ENCODE results near the gene CDC42EP3.
A peak's percentile ranks its signal among the peaks of the same experiment; 100 is the strongest.

Gene CDC42EP3

DNA sequence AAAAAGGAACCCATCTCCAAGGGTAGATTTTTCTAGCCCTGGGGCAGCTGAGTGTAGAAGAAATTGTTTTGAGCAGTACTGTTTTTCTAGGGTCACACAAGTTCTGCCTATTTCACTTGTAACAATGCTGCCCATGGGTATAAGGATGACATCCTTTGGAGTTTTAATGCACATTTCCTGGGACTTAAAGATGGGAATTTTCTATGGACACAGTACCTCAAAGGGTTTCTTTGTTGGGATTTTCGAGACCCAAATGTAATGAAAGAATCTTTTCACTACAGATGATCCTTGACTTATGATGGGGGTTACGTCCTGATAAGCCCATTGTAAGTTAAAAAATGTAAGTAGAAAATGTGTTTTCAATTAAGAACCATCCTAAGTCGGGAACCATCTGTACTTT, 31.8 kb downstream of the CDC42EP3 start:
- no peaks in the 10 kb centered on the region for H3K27me3 Mint-ChIP-seq
- no peak for DNase-seq
- H3K4me1 Mint-ChIP-seq (ENCODE audit: low read depth): peaks cover 91% of the 10 kb centered on the region
- no peak overlapping the region for H3K4me3 Mint-ChIP-seq
- H3K36me3 Mint-ChIP-seq (ENCODE audit: low read depth): peaks cover 48% of the 10 kb centered on the region
- H3K27ac Mint-ChIP-seq: peak overlapping the region; percentile 59
- H3K9me3 Mint-ChIP-seq: peaks cover 17% of the 10 kb centered on the region

DNA sequence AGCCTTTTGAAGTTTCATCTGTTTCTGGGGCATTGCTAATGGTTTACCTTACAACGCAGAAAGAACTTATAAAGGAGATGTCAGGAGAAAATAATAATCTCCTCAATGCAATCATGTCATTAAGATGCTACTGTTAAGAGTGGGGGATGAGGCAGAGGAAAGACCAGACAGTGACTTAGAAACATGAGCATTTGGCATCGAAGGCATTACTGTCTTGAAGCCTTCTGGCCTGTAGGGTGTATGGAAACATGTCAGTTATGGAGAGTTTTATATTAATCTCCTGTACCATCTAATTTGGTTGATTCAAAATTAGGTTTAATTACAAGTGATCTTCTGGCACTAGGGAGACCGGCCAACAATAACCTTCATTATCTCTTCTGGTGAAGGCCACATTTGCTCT, 32.5 kb downstream of the CDC42EP3 start:
- H3K27me3 Mint-ChIP-seq: no peaks in the 10 kb centered on the region
- H3K9me3 Mint-ChIP-seq: peaks cover 17% of the 10 kb centered on the region
- H3K36me3 Mint-ChIP-seq (ENCODE audit: low read depth): peaks cover 41% of the 10 kb centered on the region
- peaks cover 91% of the 10 kb centered on the region for H3K4me1 Mint-ChIP-seq (ENCODE audit: low read depth)
- no peak for DNase-seq
- H3K4me3 Mint-ChIP-seq: no peak overlapping the region
- no peak overlapping the region for H3K27ac Mint-ChIP-seq

GRCh38 chr2:37637985-37638384, 33.5 kb downstream of the CDC42EP3 start:
- Mint-ChIP-seq H3K9me3 (peaks cover 10% of the 10 kb centered on the region), H3K4me1 (ENCODE audit: low read depth) (peaks cover 91% of the 10 kb centered on the region), H3K4me3 (no peak overlapping the region), H3K27ac (peak overlapping the region; percentile 22), H3K27me3 (no peaks in the 10 kb centered on the region), H3K36me3 (ENCODE audit: low read depth) (peaks cover 31% of the 10 kb centered on the region)
- DNase-seq: no peak

DNA sequence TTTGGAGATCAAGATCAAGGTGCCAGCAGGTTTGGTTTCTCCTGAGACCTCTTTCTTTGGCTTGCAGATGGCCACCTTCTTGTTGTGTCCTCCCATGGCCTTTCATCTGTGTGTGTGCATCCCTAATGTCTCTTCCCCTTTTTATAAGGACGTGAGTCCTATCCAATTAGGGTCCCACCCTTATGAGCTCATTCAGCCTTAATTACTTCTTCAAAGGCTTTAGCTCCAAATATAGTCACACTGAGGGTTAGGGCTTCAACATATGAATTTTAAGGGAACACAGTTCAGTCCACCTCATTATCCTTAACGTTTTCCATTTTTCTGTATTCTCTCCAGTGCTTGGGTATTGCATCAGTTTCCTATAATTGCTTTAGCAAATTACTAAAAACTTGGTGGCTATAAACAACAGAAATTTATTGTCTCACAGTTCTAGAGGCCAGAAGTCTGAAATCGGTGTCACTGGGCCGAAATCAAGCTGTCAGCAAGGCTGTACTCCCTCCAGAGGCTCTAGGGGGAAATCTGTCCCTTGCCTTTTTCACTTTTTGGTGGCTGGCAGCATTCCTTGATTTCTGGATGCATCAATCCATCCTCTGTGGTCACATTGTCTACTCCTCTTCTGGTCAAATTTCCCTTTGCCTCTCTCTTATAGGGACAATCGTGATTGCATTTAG, 34.1 kb downstream of the CDC42EP3 start:
- no peak overlapping the region for H3K4me3 Mint-ChIP-seq
- H3K4me1 Mint-ChIP-seq (ENCODE audit: low read depth): peaks cover 90% of the 10 kb centered on the region
- DNase-seq: no peak
- peak overlapping the region; percentile 99 for H3K27ac Mint-ChIP-seq
- peaks cover 26% of the 10 kb centered on the region for H3K36me3 Mint-ChIP-seq (ENCODE audit: low read depth)
- peaks cover 7% of the 10 kb centered on the region for H3K9me3 Mint-ChIP-seq
- no peaks in the 10 kb centered on the region for H3K27me3 Mint-ChIP-seq

- Mint-ChIP-seq H3K4me1 (ENCODE audit: low read depth) (peaks cover 85% of the 10 kb centered on the region), H3K4me3 (peak overlapping the region; percentile 31), H3K27me3 (no peaks in the 10 kb centered on the region), H3K27ac (peak overlapping the region; percentile 99), H3K36me3 (ENCODE audit: low read depth) (peaks cover 19% of the 10 kb centered on the region), H3K9me3 (peaks cover 2% of the 10 kb centered on the region)
- DNase-seq: no peak
These were observed 34.9 kb downstream of the CDC42EP3 start for GRCh38 chr2:37636381-37637066.

GRCh38 chr2:37635504-37636380, 35.7 kb downstream of the CDC42EP3 start:
- H3K27me3 Mint-ChIP-seq: no peaks in the 10 kb centered on the region
- H3K4me1 Mint-ChIP-seq (ENCODE audit: low read depth): peaks cover 86% of the 10 kb centered on the region
- H3K9me3 Mint-ChIP-seq: no peaks in the 10 kb centered on the region
- H3K27ac Mint-ChIP-seq: peak overlapping the region; percentile 99
- peaks cover 11% of the 10 kb centered on the region for H3K36me3 Mint-ChIP-seq (ENCODE audit: low read depth)
- DNase-seq: peak; percentile 81
- H3K4me3 Mint-ChIP-seq: peak overlapping the region; percentile 57

- Mint-ChIP-seq H3K9me3 (no peaks in the 10 kb centered on the region), H3K4me3 (peak overlapping the region; percentile 57), H3K36me3 (ENCODE audit: low read depth) (peaks cover 7% of the 10 kb centered on the region), H3K27ac (peak overlapping the region; percentile 99), H3K27me3 (no peaks in the 10 kb centered on the region), H3K4me1 (ENCODE audit: low read depth) (peaks cover 90% of the 10 kb centered on the region)
- DNase-seq: peak; percentile 67
These were observed 36.4 kb downstream of the CDC42EP3 start for GRCh38 chr2:37634914-37635503.

GRCh38 chr2:37633845-37634244, 37.6 kb downstream of the CDC42EP3 start:
- DNase-seq: no peak
- no peak overlapping the region for H3K4me3 Mint-ChIP-seq
- peaks cover 6% of the 10 kb centered on the region for H3K36me3 Mint-ChIP-seq (ENCODE audit: low read depth)
- no peaks in the 10 kb centered on the region for H3K9me3 Mint-ChIP-seq
- no peaks in the 10 kb centered on the region for H3K27me3 Mint-ChIP-seq
- peaks cover 91% of the 10 kb centered on the region for H3K4me1 Mint-ChIP-seq (ENCODE audit: low read depth)
- H3K27ac Mint-ChIP-seq: peak overlapping the region; percentile 76

DNA sequence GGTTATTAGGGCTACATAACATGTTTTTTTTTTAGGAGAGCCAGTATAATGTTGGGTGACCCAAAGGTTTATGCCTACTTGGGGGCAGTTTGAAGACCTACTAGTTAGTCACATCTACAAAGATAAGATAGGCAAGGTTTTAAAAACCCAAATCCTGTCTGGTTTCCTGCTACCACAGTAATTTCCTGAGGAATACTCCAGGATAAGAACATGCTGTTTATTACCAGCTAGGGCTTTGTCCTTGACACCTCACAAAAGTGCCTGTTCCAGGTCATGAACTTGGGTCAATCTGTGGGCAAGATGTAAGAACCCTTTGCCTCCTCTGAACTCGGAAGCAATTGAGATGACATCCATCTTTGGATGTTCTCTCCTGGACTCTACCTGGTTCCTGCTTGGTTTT, 38.2 kb downstream of the CDC42EP3 start:
- Mint-ChIP-seq H3K4me3 (no peak overlapping the region), H3K4me1 (ENCODE audit: low read depth) (peaks cover 91% of the 10 kb centered on the region), H3K36me3 (ENCODE audit: low read depth) (peaks cover 6% of the 10 kb centered on the region), H3K9me3 (no peaks in the 10 kb centered on the region), H3K27ac (peak overlapping the region; percentile 76), H3K27me3 (no peaks in the 10 kb centered on the region)
- no peak for DNase-seq

DNA sequence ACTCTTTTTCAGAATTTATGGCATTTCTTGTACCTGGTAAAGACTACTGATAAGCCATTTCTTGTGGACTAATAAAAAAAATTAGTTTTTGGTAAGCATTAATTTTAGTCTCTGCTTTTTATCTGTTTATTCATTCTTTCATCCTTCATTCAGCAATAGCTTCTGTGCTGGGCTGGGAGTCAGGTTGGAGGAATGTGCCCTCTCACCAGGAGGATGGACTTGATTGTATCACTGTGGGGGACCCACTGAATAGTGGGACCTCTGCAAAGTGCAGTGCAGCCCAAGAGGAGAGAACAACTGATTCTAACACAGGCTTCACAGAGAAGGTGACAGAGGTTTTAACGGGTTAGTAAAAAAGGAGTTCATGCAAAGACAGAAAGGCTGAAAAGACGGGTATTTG, 39.1 kb downstream of the CDC42EP3 start:
- DNase-seq: no peak
- Mint-ChIP-seq H3K36me3 (ENCODE audit: low read depth) (peaks cover 6% of the 10 kb centered on the region), H3K27me3 (no peaks in the 10 kb centered on the region), H3K4me1 (ENCODE audit: low read depth) (peaks cover 88% of the 10 kb centered on the region), H3K4me3 (no peak overlapping the region), H3K27ac (no peak overlapping the region), H3K9me3 (no peaks in the 10 kb centered on the region)

- Mint-ChIP-seq H3K4me3 (no peak overlapping the region), H3K27ac (no peak overlapping the region), H3K9me3 (no peaks in the 10 kb centered on the region), H3K27me3 (no peaks in the 10 kb centered on the region), H3K4me1 (ENCODE audit: low read depth) (peaks cover 88% of the 10 kb centered on the region), H3K36me3 (ENCODE audit: low read depth) (peaks cover 6% of the 10 kb centered on the region)
- DNase-seq: no peak
These were observed 39.7 kb downstream of the CDC42EP3 start for GRCh38 chr2:37631698-37632097.

DNA sequence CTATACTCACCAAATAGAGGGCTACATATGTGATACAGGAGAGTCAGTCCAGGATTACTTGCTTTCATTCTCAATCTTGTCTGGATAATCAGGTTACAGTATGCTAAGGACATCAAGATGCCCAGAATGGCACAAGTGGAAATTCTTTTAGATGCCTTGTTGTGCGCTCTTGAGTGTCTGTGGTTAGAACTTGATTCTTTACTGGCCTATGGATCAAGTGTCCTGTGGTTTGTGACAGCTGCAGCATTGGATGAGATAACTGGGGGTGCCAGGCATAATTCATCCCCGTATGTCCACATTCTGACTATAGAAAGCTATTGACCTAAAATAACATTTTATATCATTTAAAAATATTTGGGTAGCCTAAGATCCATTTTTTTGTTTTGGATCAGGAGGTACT, 40.1 kb downstream of the CDC42EP3 start:
- H3K4me1 Mint-ChIP-seq (ENCODE audit: low read depth): peaks cover 88% of the 10 kb centered on the region
- H3K27ac Mint-ChIP-seq: no peak overlapping the region
- H3K36me3 Mint-ChIP-seq (ENCODE audit: low read depth): peaks cover 6% of the 10 kb centered on the region
- no peaks in the 10 kb centered on the region for H3K27me3 Mint-ChIP-seq
- no peaks in the 10 kb centered on the region for H3K9me3 Mint-ChIP-seq
- H3K4me3 Mint-ChIP-seq: no peak overlapping the region
- no peak for DNase-seq

DNA sequence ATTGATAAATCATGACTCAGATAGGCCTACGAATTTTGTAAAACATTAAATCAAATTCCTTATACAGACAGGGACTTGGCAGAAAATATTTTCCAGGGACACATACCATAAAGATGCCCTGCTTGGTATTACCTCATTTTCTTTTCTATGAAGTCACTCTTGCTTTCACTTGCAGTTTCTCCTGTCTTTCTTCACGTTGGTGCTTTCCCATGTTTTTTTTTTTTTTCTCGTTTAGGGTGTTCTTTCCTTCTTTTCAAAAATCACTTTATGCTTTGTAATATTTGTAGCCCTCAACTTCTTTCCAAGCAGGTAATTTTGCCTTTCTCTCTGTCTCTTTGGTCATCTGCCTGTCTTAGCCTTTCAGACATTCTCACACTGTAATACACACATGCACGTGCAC, 40.7 kb downstream of the CDC42EP3 start:
- Mint-ChIP-seq H3K9me3 (no peaks in the 10 kb centered on the region), H3K36me3 (ENCODE audit: low read depth) (peaks cover 6% of the 10 kb centered on the region), H3K4me1 (ENCODE audit: low read depth) (peaks cover 88% of the 10 kb centered on the region), H3K27ac (peak overlapping the region; percentile 24), H3K4me3 (no peak overlapping the region), H3K27me3 (no peaks in the 10 kb centered on the region)
- DNase-seq: no peak

GRCh38 chr2:37630301-37630700, 41.1 kb downstream of the CDC42EP3 start:
- Mint-ChIP-seq H3K36me3 (ENCODE audit: low read depth) (peaks cover 6% of the 10 kb centered on the region), H3K27me3 (no peaks in the 10 kb centered on the region), H3K4me3 (no peak overlapping the region), H3K4me1 (ENCODE audit: low read depth) (peaks cover 89% of the 10 kb centered on the region), H3K9me3 (no peaks in the 10 kb centered on the region), H3K27ac (peak overlapping the region; percentile 24)
- DNase-seq: no peak

All from activated T-cell treated with anti-CD3 and anti-CD28 coated beads, Interleukin-2, amount 50 U/mL, for 24 hours (primary cell).